ENCODE measurements around the gene PADI3.

PADI3 gene

GRCh38 chr1:17217607-17218006 lies 31.3 kb upstream of the PADI3 start:
- DNase-seq (ENCODE audit: extremely low spot score), result no peak
- TF ChIP-seq ARNT (IDR thresholded peaks at IDR 0.05), result no peak
- ChIA-PET CTCF (no interaction called here), POLR2A (no interaction called here)

GRCh38 chr1:17218939-17219338 lies 30.0 kb upstream of the PADI3 start:
- CTCF ChIA-PET, result no interaction called here
- POLR2A ChIA-PET, result no interaction called here
- TF ChIP-seq ZNF384 (IDR thresholded peaks at IDR 0.05) (no peak), ARNT (IDR thresholded peaks at IDR 0.05) (no peak), PKNOX1 (IDR thresholded peaks at IDR 0.05) (no peak), CTBP1 (IDR thresholded peaks at IDR 0.05; ENCODE audit: borderline replicate concordance) (no peak), FOXA1 (IDR thresholded peaks at IDR 0.05) (no peak), FOXK2 (IDR thresholded peaks at IDR 0.05) (no peak), ELF4 (IDR thresholded peaks at IDR 0.05) (no peak), NFRKB (IDR thresholded peaks at IDR 0.05) (no peak), BHLHE40 (IDR thresholded peaks at IDR 0.05; ENCODE audit: borderline replicate concordance) (no peak), SUZ12 (IDR thresholded peaks at IDR 0.05) (no peak), LEF1 (IDR thresholded peaks at IDR 0.05; ENCODE audit: borderline replicate concordance) (no peak), SP1 (IDR thresholded peaks at IDR 0.05) (no peak), HDGF (IDR thresholded peaks at IDR 0.05; ENCODE audit: borderline replicate concordance) (no peak), FOXM1 (IDR thresholded peaks at IDR 0.05; ENCODE audit: borderline replicate concordance) (no peak), L3MBTL2 (conservative IDR thresholded peaks at IDR 0.05) (no peak), TARDBP (IDR thresholded peaks at IDR 0.05) (no peak)
- no peak for DNase-seq (ENCODE audit: extremely low spot score)

- ChIA-PET CTCF (no interaction called here), POLR2A (no interaction called here)
Measured at GRCh38 chr1:17220287-17220686, 28.6 kb upstream of the PADI3 start.

GRCh38 chr1:17222557-17222956 lies 26.3 kb upstream of the PADI3 start:
- CTCF ChIA-PET, result no interaction called here

More at GRCh38 chr1:17220287-17220686, 28.6 kb upstream of the PADI3 start:
- no peak for DNase-seq (ENCODE audit: extremely low spot score)
- TF ChIP-seq NFRKB (IDR thresholded peaks at IDR 0.05) (no peak), HDGF (IDR thresholded peaks at IDR 0.05; ENCODE audit: borderline replicate concordance) (no peak), LEF1 (IDR thresholded peaks at IDR 0.05; ENCODE audit: borderline replicate concordance) (no peak), SP1 (IDR thresholded peaks at IDR 0.05) (no peak), TARDBP (IDR thresholded peaks at IDR 0.05) (no peak), FOXK2 (IDR thresholded peaks at IDR 0.05) (no peak), L3MBTL2 (conservative IDR thresholded peaks at IDR 0.05) (no peak), CTBP1 (IDR thresholded peaks at IDR 0.05; ENCODE audit: borderline replicate concordance) (no peak), ELF4 (IDR thresholded peaks at IDR 0.05) (no peak), SUZ12 (IDR thresholded peaks at IDR 0.05) (no peak), FOXA1 (IDR thresholded peaks at IDR 0.05) (no peak), PKNOX1 (IDR thresholded peaks at IDR 0.05) (no peak), ZNF384 (IDR thresholded peaks at IDR 0.05) (no peak), ARNT (IDR thresholded peaks at IDR 0.05) (no peak), BHLHE40 (IDR thresholded peaks at IDR 0.05; ENCODE audit: borderline replicate concordance) (no peak), FOXM1 (IDR thresholded peaks at IDR 0.05; ENCODE audit: borderline replicate concordance) (no peak)

GRCh38 chr1:17224434-17224833 lies 24.5 kb upstream of the PADI3 start:
- no peak for DNase-seq (ENCODE audit: extremely low spot score)
- CTCF ChIA-PET, result no interaction called here
- POLR2A ChIA-PET, result no interaction called here
- TF ChIP-seq PKNOX1 (IDR thresholded peaks at IDR 0.05), result no peak

More at GRCh38 chr1:17222557-17222956, 26.3 kb upstream of the PADI3 start:
- TF ChIP-seq ZNF384 (IDR thresholded peaks at IDR 0.05), result no peak
- TF ChIP-seq SUZ12 (IDR thresholded peaks at IDR 0.05), result no peak
- no peak for TF ChIP-seq FOXA1 (IDR thresholded peaks at IDR 0.05)
- no peak for TF ChIP-seq CTBP1 (IDR thresholded peaks at IDR 0.05; ENCODE audit: borderline replicate concordance)
- TF ChIP-seq LEF1 (IDR thresholded peaks at IDR 0.05; ENCODE audit: borderline replicate concordance), result no peak
- no peak for TF ChIP-seq NFRKB (IDR thresholded peaks at IDR 0.05)
- TF ChIP-seq ARNT (IDR thresholded peaks at IDR 0.05), result no peak
- TF ChIP-seq FOXM1 (IDR thresholded peaks at IDR 0.05; ENCODE audit: borderline replicate concordance), result no peak
- no peak for DNase-seq (ENCODE audit: extremely low spot score)
- POLR2A ChIA-PET, result no interaction called here

GRCh38 chr1:17225140-17225539 lies 23.8 kb upstream of the PADI3 start:
- no peak for TF ChIP-seq ARNT (IDR thresholded peaks at IDR 0.05)
- TF ChIP-seq ZNF384 (IDR thresholded peaks at IDR 0.05), result no peak
- no peak for TF ChIP-seq FOXK2 (IDR thresholded peaks at IDR 0.05)
- no peak for TF ChIP-seq FOXM1 (IDR thresholded peaks at IDR 0.05; ENCODE audit: borderline replicate concordance)
- ChIA-PET CTCF (no interaction called here), POLR2A (no interaction called here)
- no peak for DNase-seq (ENCODE audit: extremely low spot score)

- CTCF ChIA-PET, result no interaction called here
- DNase-seq (ENCODE audit: extremely low spot score), result no peak
- POLR2A ChIA-PET, result interaction anchor here (1.8 kb wide), 1 partner anchor 15 kb away, joined by 4 read pairs; no protein-coding TSS in a partner anchor
- TF ChIP-seq SUZ12 (IDR thresholded peaks at IDR 0.05), result no peak
- TF ChIP-seq L3MBTL2 (conservative IDR thresholded peaks at IDR 0.05), result no peak
- TF ChIP-seq ELF4 (IDR thresholded peaks at IDR 0.05), result no peak
- no peak for TF ChIP-seq FOXK2 (IDR thresholded peaks at IDR 0.05)
- TF ChIP-seq PKNOX1 (IDR thresholded peaks at IDR 0.05), result no peak
- no peak for TF ChIP-seq FOXM1 (IDR thresholded peaks at IDR 0.05; ENCODE audit: borderline replicate concordance)
- no peak for TF ChIP-seq CTBP1 (IDR thresholded peaks at IDR 0.05; ENCODE audit: borderline replicate concordance)
- TF ChIP-seq SP1 (IDR thresholded peaks at IDR 0.05), result no peak
- no peak for TF ChIP-seq BHLHE40 (IDR thresholded peaks at IDR 0.05; ENCODE audit: borderline replicate concordance)
- TF ChIP-seq LEF1 (IDR thresholded peaks at IDR 0.05; ENCODE audit: borderline replicate concordance), result no peak
- no peak for TF ChIP-seq NFRKB (IDR thresholded peaks at IDR 0.05)
- no peak for TF ChIP-seq HDGF (IDR thresholded peaks at IDR 0.05; ENCODE audit: borderline replicate concordance)
- no peak for TF ChIP-seq FOXA1 (IDR thresholded peaks at IDR 0.05)
- TF ChIP-seq TARDBP (IDR thresholded peaks at IDR 0.05), result no peak
- TF ChIP-seq ARNT (IDR thresholded peaks at IDR 0.05), result no peak
- no peak for TF ChIP-seq ZNF384 (IDR thresholded peaks at IDR 0.05)
Measured at GRCh38 chr1:17227358-17227915, 21.5 kb upstream of the PADI3 start.

Measured in HEK293T (cell line).